Measurements from ENCODE around the gene SLC46A2. TPM values are rescaled to one million over a fixed set of nuclear protein-coding genes. Genes with fewer than 3 reads are reported as not detected.

SLC46A2 gene
- total RNA-seq, 2 experiments from 2014 or later, result not detected

DNA sequence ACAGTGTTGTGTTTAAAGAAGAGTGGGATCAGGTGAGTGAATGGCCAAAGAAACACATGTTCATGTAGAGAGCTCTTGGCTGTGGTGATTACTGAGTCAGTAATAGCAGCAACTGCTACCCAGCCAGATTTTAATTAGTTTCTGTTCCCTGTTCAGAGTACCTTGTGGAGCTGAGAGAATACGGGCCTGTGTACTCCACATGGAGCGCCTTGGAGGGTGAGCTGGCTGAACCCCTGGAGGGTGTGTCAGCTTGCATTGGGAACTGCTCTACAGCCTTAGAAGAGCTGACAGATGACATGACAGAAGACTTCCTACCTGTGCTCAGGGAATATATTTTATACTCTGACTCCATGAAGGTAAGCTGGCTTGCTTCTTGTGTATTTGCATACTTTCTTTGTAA, 52.3 kb downstream of the SLC46A2 start:
- Histone ChIP-seq H3K4me3 (ENCODE audit: low read depth, low read length, poor library complexity, severe bottlenecking) (no peak overlapping the region), H3K4me1 (ENCODE audit: insufficient read depth, low read length, poor library complexity, severe bottlenecking) (no peaks in the 10 kb centered on the region), H3K27ac (ENCODE audit: low read depth, low read length, poor library complexity, severe bottlenecking) (no peak overlapping the region), H2AFZ (ENCODE audit: low read length) (no peak overlapping the region), H3K4me2 (ENCODE audit: low read length) (no peak overlapping the region), H3K9me2 (ENCODE audit: insufficient read depth, low read length) (no peaks in the 10 kb centered on the region), H4K20me1 (ENCODE audit: insufficient read depth, low read length) (no peaks in the 10 kb centered on the region), H3K79me2 (ENCODE audit: insufficient read depth, low read depth, low read length) (no peaks in the 10 kb centered on the region), H3K9me3 (ENCODE audit: low read length) (no peaks in the 10 kb centered on the region), H3K36me3 (ENCODE audit: insufficient read depth, low read length) (peaks cover 10% of the 10 kb centered on the region; the same call in 1 of the 2 replicates)
- CTCF ChIA-PET (ENCODE audit: unreplicated experiment), result no interaction called here
- no TSS peak for BruUV-seq (replicated peaks)
- TF ChIP-seq, protein P1, sequence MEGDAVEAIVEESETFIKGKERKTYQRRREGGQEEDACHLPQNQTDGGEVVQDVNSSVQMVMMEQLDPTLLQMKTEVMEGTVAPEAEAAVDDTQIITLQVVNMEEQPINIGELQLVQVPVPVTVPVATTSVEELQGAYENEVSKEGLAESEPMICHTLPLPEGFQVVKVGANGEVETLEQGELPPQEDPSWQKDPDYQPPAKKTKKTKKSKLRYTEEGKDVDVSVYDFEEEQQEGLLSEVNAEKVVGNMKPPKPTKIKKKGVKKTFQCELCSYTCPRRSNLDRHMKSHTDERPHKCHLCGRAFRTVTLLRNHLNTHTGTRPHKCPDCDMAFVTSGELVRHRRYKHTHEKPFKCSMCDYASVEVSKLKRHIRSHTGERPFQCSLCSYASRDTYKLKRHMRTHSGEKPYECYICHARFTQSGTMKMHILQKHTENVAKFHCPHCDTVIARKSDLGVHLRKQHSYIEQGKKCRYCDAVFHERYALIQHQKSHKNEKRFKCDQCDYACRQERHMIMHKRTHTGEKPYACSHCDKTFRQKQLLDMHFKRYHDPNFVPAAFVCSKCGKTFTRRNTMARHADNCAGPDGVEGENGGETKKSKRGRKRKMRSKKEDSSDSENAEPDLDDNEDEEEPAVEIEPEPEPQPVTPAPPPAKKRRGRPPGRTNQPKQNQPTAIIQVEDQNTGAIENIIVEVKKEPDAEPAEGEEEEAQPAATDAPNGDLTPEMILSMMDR (conservative IDR thresholded peaks at IDR 0.05; ENCODE audit: low read length), result no peak
- TF ChIP-seq EZH2phosphoT487 (IDR thresholded peaks at IDR 0.05; ENCODE audit: borderline replicate concordance, low read depth, low read length), result no peak
- intact Hi-C loops (cut with micrococcal nuclease; ENCODE audit: unreplicated experiment), result no loop called here
- POLR2A ChIA-PET, result interaction anchor here (0.6 to 0.8 kb wide), 2 partner anchors 121 to 1247 kb away, joined by 3 read pairs; no protein-coding TSS in a partner anchor
- DNase-seq (ENCODE audit: low spot score), result no peak

DNA sequence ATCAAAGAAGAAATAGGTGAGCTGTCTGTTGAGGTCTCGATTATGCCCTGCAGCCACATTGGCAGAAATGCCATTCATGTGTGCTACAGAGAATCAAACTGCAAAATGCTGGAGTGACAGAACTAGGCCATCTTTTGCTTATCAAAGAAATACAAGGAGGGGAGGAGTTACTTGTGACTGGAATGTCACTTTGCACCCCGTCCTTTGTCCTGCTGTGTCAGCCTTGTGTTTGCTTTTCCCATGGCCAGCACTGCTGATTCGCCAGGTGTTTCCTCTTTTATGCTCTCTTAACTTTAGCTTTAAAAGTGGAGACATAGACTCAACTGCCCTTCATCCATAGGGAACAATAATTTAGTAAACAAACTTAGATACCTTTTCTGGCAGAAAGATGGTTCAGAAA, 54.3 kb downstream of the SLC46A2 start:
- no peak for DNase-seq (ENCODE audit: low spot score)
- no peak overlapping the region for H3K4me2 ChIP-seq (ENCODE audit: low read length)
- H3K36me3 ChIP-seq (ENCODE audit: insufficient read depth, low read length), result peaks cover 10% of the 10 kb centered on the region; the same call in 1 of the 2 replicates
- no peaks in the 10 kb centered on the region for H3K9me2 ChIP-seq (ENCODE audit: insufficient read depth, low read length)
- H4K20me1 ChIP-seq (ENCODE audit: insufficient read depth, low read length), result no peaks in the 10 kb centered on the region
- H3K4me3 ChIP-seq (ENCODE audit: low read depth, low read length, poor library complexity, severe bottlenecking), result no peak overlapping the region
- intact Hi-C loops (cut with micrococcal nuclease; ENCODE audit: unreplicated experiment), result no loop called here
- no peaks in the 10 kb centered on the region for H3K79me2 ChIP-seq (ENCODE audit: insufficient read depth, low read depth, low read length)
- H2AFZ ChIP-seq (ENCODE audit: low read length), result no peak overlapping the region
- no peaks in the 10 kb centered on the region for H3K9me3 ChIP-seq (ENCODE audit: low read length)
- no peak overlapping the region for H3K27ac ChIP-seq (ENCODE audit: low read depth, low read length, poor library complexity, severe bottlenecking)
- CTCF ChIA-PET (ENCODE audit: unreplicated experiment), result no interaction called here
- POLR2A ChIA-PET, result no interaction called here
- BruUV-seq (replicated peaks), result no TSS peak
- no peaks in the 10 kb centered on the region for H3K4me1 ChIP-seq (ENCODE audit: insufficient read depth, low read length, poor library complexity, severe bottlenecking)
- TF ChIP-seq, protein P1 (conservative IDR thresholded peaks at IDR 0.05; ENCODE audit: low read length), result no peak
- TF ChIP-seq EZH2phosphoT487 (IDR thresholded peaks at IDR 0.05; ENCODE audit: borderline replicate concordance, low read depth, low read length), result no peak

DNA sequence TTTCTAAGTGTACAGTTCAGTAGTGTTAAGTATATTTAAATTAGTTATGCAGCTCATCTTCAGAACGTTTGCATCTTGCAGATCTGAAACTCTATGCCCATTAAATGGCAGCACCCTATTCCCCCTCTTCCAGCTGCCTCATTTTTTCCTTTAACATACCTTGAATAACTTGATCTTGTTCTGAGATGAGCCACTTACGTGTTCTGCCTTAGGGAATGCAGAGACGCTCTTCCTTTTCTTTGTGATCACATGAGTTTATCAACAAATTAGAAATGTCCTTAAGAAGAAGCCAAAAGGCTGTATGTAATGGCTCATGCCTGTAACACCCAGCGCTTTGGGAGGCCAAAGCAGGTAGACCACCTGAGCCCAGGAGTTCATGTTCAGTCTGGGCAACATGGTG, 57.6 kb downstream of the SLC46A2 start:
- Histone ChIP-seq H3K27ac (ENCODE audit: low read depth, low read length, poor library complexity, severe bottlenecking) (no peak overlapping the region), H3K4me1 (ENCODE audit: insufficient read depth, low read length, poor library complexity, severe bottlenecking) (no peaks in the 10 kb centered on the region), H3K4me2 (ENCODE audit: low read length) (no peak overlapping the region), H3K9me3 (ENCODE audit: low read length) (no peaks in the 10 kb centered on the region), H3K79me2 (ENCODE audit: insufficient read depth, low read depth, low read length) (no peaks in the 10 kb centered on the region), H2AFZ (ENCODE audit: low read length) (no peak overlapping the region), H3K9me2 (ENCODE audit: insufficient read depth, low read length) (no peaks in the 10 kb centered on the region), H3K36me3 (ENCODE audit: insufficient read depth, low read length) (no peaks in the 10 kb centered on the region), H3K4me3 (ENCODE audit: low read depth, low read length, poor library complexity, severe bottlenecking) (no peak overlapping the region), H4K20me1 (ENCODE audit: insufficient read depth, low read length) (no peaks in the 10 kb centered on the region)
- CTCF ChIA-PET (ENCODE audit: unreplicated experiment), result no interaction called here
- no peak for DNase-seq (ENCODE audit: low spot score)
- no TSS peak for BruUV-seq (replicated peaks)
- no peak for TF ChIP-seq EZH2phosphoT487 (IDR thresholded peaks at IDR 0.05; ENCODE audit: borderline replicate concordance, low read depth, low read length)
- TF ChIP-seq, protein P1 (conservative IDR thresholded peaks at IDR 0.05; ENCODE audit: low read length), result no peak
- POLR2A ChIA-PET, result no interaction called here
- intact Hi-C loops (cut with micrococcal nuclease; ENCODE audit: unreplicated experiment), result no loop called here

All from OCI-LY7 (cell line).